ENCODE data around the gene RPL27.

Gene RPL27

GRCh38 chr17:43051969-43052368, 53.8 kb downstream of the RPL27 start:
- DNase-seq (ENCODE audit: low read depth in 2 of 2), result no peak

Measured in stimulated activated CD4-positive, alpha-beta T cell treated with anti-CD3 and anti-CD28 coated beads, Interleukin-15, amount 100 ng/mL, for 48 hours (primary cell).